ENCODE data around the gene PTPRT. TPM values are rescaled to one million over a fixed set of nuclear protein-coding genes. Genes with fewer than 3 reads are reported as not detected.
"Not testable (repeated sequence)": the region's sequence is repeated elsewhere in the genome, so short reads cannot be mapped to it uniquely, and the experiment has no call there.

Gene PTPRT
- total and polyA plus RNA-seq, 11 donors: 0.04 to 2.5 (median 0.25) TPM; not detected in 2

DNA sequence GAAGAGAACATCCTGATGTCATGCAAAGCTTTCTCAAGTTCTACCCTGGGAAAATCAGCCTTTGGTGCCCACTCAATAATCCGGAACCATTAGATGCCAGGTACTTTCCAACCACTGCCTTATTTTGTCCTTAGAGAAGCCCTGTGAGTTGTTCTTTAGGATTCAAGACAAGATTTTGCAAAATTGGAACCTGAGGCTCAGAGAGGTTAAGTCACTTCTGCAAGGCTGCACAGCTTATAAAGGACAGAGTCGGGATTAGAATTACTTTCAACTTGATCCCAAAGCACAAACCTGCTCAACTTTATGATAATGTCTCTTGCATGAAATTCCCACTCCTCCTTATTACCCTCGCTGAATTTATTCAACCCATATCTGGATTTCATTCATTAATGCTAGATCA is 287.2 kb downstream of the PTPRT start:
- ATAC-seq (no peak), DNase-seq (no peak)
- TF ChIP-seq, protein P1, sequence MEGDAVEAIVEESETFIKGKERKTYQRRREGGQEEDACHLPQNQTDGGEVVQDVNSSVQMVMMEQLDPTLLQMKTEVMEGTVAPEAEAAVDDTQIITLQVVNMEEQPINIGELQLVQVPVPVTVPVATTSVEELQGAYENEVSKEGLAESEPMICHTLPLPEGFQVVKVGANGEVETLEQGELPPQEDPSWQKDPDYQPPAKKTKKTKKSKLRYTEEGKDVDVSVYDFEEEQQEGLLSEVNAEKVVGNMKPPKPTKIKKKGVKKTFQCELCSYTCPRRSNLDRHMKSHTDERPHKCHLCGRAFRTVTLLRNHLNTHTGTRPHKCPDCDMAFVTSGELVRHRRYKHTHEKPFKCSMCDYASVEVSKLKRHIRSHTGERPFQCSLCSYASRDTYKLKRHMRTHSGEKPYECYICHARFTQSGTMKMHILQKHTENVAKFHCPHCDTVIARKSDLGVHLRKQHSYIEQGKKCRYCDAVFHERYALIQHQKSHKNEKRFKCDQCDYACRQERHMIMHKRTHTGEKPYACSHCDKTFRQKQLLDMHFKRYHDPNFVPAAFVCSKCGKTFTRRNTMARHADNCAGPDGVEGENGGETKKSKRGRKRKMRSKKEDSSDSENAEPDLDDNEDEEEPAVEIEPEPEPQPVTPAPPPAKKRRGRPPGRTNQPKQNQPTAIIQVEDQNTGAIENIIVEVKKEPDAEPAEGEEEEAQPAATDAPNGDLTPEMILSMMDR (IDR thresholded peaks at IDR 0.05): no peak
- TF ChIP-seq POLR2A (IDR thresholded peaks at IDR 0.05): no peak
- no peaks in the 10 kb centered on the region for H3K27me3 ChIP-seq
- intact Hi-C loops (cut with DNase I): no loop called here
- H3K27ac ChIP-seq: peak overlapping the region in 11 of 12 donors; percentile 15 to 86 (median 52)
- H3K36me3 ChIP-seq: no peaks in the 10 kb centered on the region
- 85 to 90% (median 89%) methylated on average over 3 of the region's 3 CpGs for WGBS, 4 donors
- H3K4me3 ChIP-seq: no peak overlapping the region
- H3K9me3 ChIP-seq: no peaks in the 10 kb centered on the region
- H3K4me1 ChIP-seq: peaks cover 0 to 20% (median 5%) of the 10 kb centered on the region in 12 donors

DNA sequence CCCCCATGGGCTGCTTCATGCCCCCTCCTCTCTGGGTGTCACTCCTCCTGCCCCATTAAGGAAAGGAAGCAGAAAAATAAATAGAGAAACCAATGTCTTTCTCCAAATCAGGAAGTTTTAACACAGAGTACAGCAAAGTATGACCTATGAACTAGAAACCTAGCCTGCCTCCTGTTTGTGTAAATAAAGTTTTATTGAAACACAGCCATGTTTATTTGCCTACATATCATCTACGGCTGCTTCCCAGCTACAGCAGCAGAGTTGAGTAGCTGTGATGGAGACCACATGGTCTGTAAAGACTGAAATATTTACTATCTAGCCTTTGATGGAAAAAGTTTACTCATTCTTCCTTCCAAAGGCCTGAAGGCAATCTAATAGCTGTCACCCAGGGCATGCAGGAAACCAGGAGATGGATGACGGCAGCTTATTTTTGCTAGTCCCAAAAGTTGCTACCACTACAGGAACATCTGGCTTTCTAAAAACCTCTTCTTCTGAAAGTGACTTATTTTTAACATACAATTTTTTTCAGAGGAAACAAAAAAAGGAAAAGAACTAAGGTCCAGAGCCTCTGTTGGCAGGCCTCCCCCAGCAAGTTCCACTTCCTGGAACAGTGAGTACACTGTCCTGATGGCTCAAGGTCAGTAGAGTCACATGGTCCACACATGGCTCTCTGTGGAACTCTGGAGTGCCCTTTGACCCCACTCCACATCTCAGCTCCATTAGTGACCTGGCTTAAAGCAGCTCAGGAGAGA is 287.8 kb downstream of the PTPRT start:
- DNase-seq (peak; percentile 45 to 71 (median 65)), ATAC-seq (peak; percentile 87 to 92 (median 88))
- H3K4me3 ChIP-seq: no peak overlapping the region
- TF ChIP-seq, protein P1 (IDR thresholded peaks at IDR 0.05): no peak
- TF ChIP-seq POLR2A (IDR thresholded peaks at IDR 0.05): no peak
- H3K9me3 ChIP-seq: no peaks in the 10 kb centered on the region
- no peaks in the 10 kb centered on the region for H3K36me3 ChIP-seq
- 28 to 48% (median 34%) methylated on average over 2 of the region's 2 CpGs for WGBS, 4 donors
- peaks cover 0 to 20% (median 5%) of the 10 kb centered on the region in 12 donors for H3K4me1 ChIP-seq
- H3K27me3 ChIP-seq: no peaks in the 10 kb centered on the region
- H3K27ac ChIP-seq: peak overlapping the region; percentile 15 to 86 (median 68)
- intact Hi-C loops (cut with DNase I): no loop called here

DNA sequence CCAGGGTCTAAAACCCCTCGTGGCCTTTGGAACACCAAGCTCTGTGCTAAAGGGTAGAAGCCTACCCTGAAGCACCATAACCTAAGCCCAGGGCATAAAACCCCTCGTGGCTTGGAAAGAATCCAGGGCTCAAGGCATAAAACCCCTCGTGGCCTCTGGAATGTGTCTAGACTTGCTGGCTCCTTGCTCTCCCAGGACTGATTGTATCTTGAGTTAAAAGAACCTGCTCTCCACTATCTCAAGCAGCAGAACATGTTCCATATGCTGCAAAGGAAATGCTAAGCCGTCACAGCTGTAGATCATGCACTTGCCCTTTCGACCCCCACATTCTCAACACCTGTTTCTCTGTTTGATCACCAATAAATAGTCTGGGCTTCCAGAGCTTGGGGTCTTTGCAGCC is 288.9 kb downstream of the PTPRT start:
- Histone ChIP-seq H3K27ac (peak overlapping the region in 6 of 12 donors; percentile 42 to 86 (median 72)), H3K4me1 (peaks cover 0 to 20% (median 5%) of the 10 kb centered on the region in 12 donors)
- 24 to 36% (median 25%) methylated on average over 5 of the region's 5 CpGs for WGBS, 4 donors
- H3K27me3 ChIP-seq; H3K36me3 ChIP-seq; DNase-seq; H3K4me3 ChIP-seq; intact Hi-C loops (cut with DNase I); H3K9me3 ChIP-seq: not testable (repeated sequence)
- peak in 1 of 4 donors; percentile 54 for ATAC-seq

DNA sequence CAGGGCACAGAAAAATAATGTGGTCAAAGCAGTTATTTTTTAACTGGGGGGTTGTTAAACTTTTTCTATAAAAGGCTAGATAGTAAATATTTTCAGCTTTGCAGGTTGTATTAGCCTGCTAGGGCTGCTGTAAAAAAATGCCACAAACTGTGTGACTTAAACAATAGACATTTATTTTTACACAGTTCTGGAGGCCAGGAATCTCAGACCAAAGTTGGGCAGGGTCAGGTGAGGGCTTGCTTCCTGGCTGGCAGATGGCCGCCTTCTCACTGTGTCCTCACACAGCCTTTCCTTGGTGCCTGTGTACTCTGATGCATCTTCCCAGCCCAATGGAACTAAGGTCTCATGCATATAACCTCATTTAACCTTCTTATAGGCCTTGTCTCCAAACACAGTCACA is 294.7 kb downstream of the PTPRT start:
- Histone ChIP-seq H3K9me3 (no peaks in the 10 kb centered on the region), H3K4me1 (peaks cover 0 to 13% (median 0%) of the 10 kb centered on the region in 12 donors), H3K36me3 (no peaks in the 10 kb centered on the region), H3K27ac (peak overlapping the region in 1 of 12 donors; percentile 10), H3K4me3 (no peak overlapping the region), H3K27me3 (no peaks in the 10 kb centered on the region)
- no peak for TF ChIP-seq POLR2A (IDR thresholded peaks at IDR 0.05)
- TF ChIP-seq, protein P1 (IDR thresholded peaks at IDR 0.05): no peak
- DNase-seq (no peak), ATAC-seq (peak in 1 of 4 donors; percentile 33)
- WGBS, 4 donors: 68 to 85% (median 71%) methylated on average over 1 of the region's 1 CpG
- intact Hi-C loops (cut with DNase I): no loop called here
